GM20000 (cell line): ENCODE data around the gene FOXF1.

Experiments
- DNase-seq: peaks from one replicate; pipeline ENCODE4 v3.0.0; 2012; ENCODE audit warnings: low spot score
- CTCF ChIP-seq: IDR thresholded peaks from 2 replicates; pipeline ENCODE4 v1.5.1; 2012; ENCODE audit warnings: mild to moderate bottlenecking, control low read depth; ENCODE audit errors: extremely low read depth, missing control alignments

FOXF1 gene

GRCh38 chr16:86480444-86480843 is 29.9 kb upstream of the FOXF1 start:
- TF ChIP-seq CTCF, result no peak
- DNase-seq, result no peak

- no peak for DNase-seq
- TF ChIP-seq CTCF, result no peak
Observed at GRCh38 chr16:86481607-86482006, 28.7 kb upstream of the FOXF1 start.

- DNase-seq, result no peak
- TF ChIP-seq CTCF, result no peak
Observed at GRCh38 chr16:86484240-86484639, 26.1 kb upstream of the FOXF1 start.

GRCh38 chr16:86485746-86486145 is 24.6 kb upstream of the FOXF1 start:
- no peak for TF ChIP-seq CTCF
- no peak for DNase-seq

- TF ChIP-seq CTCF, result no peak
- DNase-seq, result no peak
Observed at GRCh38 chr16:86490859-86491639, 19.3 kb upstream of the FOXF1 start.

GRCh38 chr16:86491640-86492023 is 18.7 kb upstream of the FOXF1 start:
- no peak for TF ChIP-seq CTCF
- DNase-seq, result no peak

- no peak for DNase-seq
Observed at GRCh38 chr16:86492267-86492960, 17.9 kb upstream of the FOXF1 start.

More at GRCh38 chr16:86492267-86492960, 17.9 kb upstream of the FOXF1 start:
- no peak for TF ChIP-seq CTCF
